H1 (cell line): ENCODE measurements around the gene HOXB5. TPM values are rescaled to one million over a fixed set of nuclear protein-coding genes. Genes with fewer than 3 reads are reported as not detected.

Source experiments
- SP1 ChIP-seq: IDR thresholded peaks from 2 replicates; pipeline ENCODE4 v1.6.1; 2011; ENCODE audit warnings: low read depth, low read length
- SRF ChIP-seq: IDR thresholded peaks from 2 replicates; pipeline ENCODE4 v1.6.1; 2011; ENCODE audit warnings: mild to moderate bottlenecking, low read depth, low read length, moderate library complexity
- polyA plus RNA-seq, 7 experiments: library from polyadenylated mRNA; depleted of rRNA in 3 of 7; stranded (reverse) in 5 of 7; unstranded in 2 of 7; fragments of >200 nt in 5 of 7; fragments of 200-250 nt in 2 of 7; gene quantifications; 1 replicate in 5 of 7; 2 replicates in 1 of 7; 4 replicates in 1 of 7; pipeline versions ENCODE4 v1.2.1 to v1.2.3, GENCODE V29; 2011 to 2013; ENCODE audit warnings: missing spikeins in 2 of 7, mixed read lengths in 2 of 7
- total RNA-seq: library from RNA; stranded (reverse); fragmentation: NEBNext Ultra II Directional; extraction: Animal tissue kit (Norgen Biotek cat#: 25700); gene quantifications from 2 replicates; pipeline ENCODE4 v1.2.1, GENCODE V29; 2021

Gene HOXB5
- total and polyA plus RNA-seq, 2 of the 8 experiments (the other 6 are each of a cell fraction or from before 2014, with no cell fraction given), result not detected

DNA sequence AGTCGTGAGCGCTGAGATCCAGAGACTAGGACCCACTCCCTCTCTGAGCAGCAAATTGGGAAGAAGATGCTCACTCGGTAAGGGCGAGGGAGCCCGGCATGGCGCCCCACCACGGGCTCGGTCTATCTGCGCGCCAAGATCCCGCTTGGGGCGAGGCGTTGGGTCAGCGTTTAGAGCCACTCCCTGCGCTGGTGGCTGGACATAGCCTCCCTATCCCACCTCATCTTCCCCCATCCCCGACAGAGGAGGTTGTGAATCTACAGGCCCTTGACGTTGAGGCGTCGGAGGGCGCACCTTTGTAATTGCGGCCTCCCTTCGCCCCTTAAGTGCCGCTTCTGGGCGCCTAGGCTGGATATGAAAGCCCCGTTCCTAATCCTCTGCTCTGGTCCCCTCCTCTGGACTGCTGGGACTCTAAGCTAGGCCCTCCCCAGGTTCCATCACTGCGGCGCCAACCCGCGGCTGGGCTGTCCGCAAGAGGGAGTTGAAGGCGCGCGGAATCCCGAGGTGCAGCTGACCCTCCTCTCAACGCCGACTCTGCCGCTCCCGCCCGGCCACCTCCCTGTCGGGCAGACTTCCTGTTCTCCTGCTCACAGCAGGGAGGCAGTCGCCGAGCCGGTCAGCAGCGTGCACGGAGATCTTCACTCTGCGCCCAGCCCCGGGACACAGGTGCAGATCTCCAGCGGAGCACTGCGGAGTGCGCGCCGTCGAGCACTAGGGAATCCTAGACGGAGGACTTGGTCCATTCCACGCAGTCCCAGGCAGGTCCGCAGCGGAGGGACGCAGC, 48.7 kb upstream of the HOXB5 start (continued):
- peak; percentile 9; the same call in 1 of the 2 replicates for TF ChIP-seq SP1
- no peak for TF ChIP-seq SRF
